ENCODE data around the gene HOXA11.
A peak's percentile ranks its signal among the peaks of the same experiment; 100 is the strongest.

Gene HOXA11

GRCh38 chr7:27197137-27198042 is 12.4 kb upstream of the HOXA11 start:
- peak; percentile 31 for DNase-seq (ENCODE audit: low read depth)
- TF ChIP-seq MYC (IDR thresholded peaks at IDR 0.05; ENCODE audit: low read depth, low read length) (no peak), MAX (IDR thresholded peaks at IDR 0.05; ENCODE audit: low read depth, low read length) (no peak), POLR2A (IDR thresholded peaks at IDR 0.05; ENCODE audit: extremely low read depth, insufficient read length) (no peak), CTCF (IDR thresholded peaks at IDR 0.05; ENCODE audit: low read depth, low read length) (no peak)
- peak overlapping the region; percentile 82 for H3K4me3 ChIP-seq (ENCODE audit: low read depth, low read length)

GRCh38 chr7:27196287-27196767 is 11.3 kb upstream of the HOXA11 start:
- TF ChIP-seq MYC (IDR thresholded peaks at IDR 0.05; ENCODE audit: low read depth, low read length) (no peak), MAX (IDR thresholded peaks at IDR 0.05; ENCODE audit: low read depth, low read length) (no peak), CTCF (IDR thresholded peaks at IDR 0.05; ENCODE audit: low read depth, low read length) (peak; percentile 83), POLR2A (IDR thresholded peaks at IDR 0.05; ENCODE audit: extremely low read depth, insufficient read length) (no peak)
- peak overlapping the region; percentile 82 for H3K4me3 ChIP-seq (ENCODE audit: low read depth, low read length)
- DNase-seq (ENCODE audit: low read depth), result peak; percentile 94

- peak overlapping the region; percentile 39 for H3K4me3 ChIP-seq (ENCODE audit: low read depth, low read length)
- TF ChIP-seq MYC (IDR thresholded peaks at IDR 0.05; ENCODE audit: low read depth, low read length) (peak; percentile 23; the same call in 1 of the 2 replicates), MAX (IDR thresholded peaks at IDR 0.05; ENCODE audit: low read depth, low read length) (no peak), CTCF (IDR thresholded peaks at IDR 0.05; ENCODE audit: low read depth, low read length) (no peak)
Measured at GRCh38 chr7:27194686-27195379, 9.8 kb upstream of the HOXA11 start.

GRCh38 chr7:27194002-27194352 is 8.9 kb upstream of the HOXA11 start:
- DNase-seq (ENCODE audit: low read depth), result no peak
- H3K4me3 ChIP-seq (ENCODE audit: low read depth, low read length), result no peak overlapping the region
- TF ChIP-seq CTCF (IDR thresholded peaks at IDR 0.05; ENCODE audit: low read depth, low read length) (no peak), POLR2A (IDR thresholded peaks at IDR 0.05; ENCODE audit: extremely low read depth, insufficient read length) (no peak), MYC (IDR thresholded peaks at IDR 0.05; ENCODE audit: low read depth, low read length) (no peak), MAX (IDR thresholded peaks at IDR 0.05; ENCODE audit: low read depth, low read length) (no peak)

More at GRCh38 chr7:27194686-27195379, 9.8 kb upstream of the HOXA11 start:
- DNase-seq (ENCODE audit: low read depth), result peak; percentile 65

GRCh38 chr7:27193335-27194001 is 8.4 kb upstream of the HOXA11 start:
- no peak for DNase-seq (ENCODE audit: low read depth)
- TF ChIP-seq CTCF (IDR thresholded peaks at IDR 0.05; ENCODE audit: low read depth, low read length) (no peak), MAX (IDR thresholded peaks at IDR 0.05; ENCODE audit: low read depth, low read length) (no peak), MYC (IDR thresholded peaks at IDR 0.05; ENCODE audit: low read depth, low read length) (no peak), POLR2A (IDR thresholded peaks at IDR 0.05; ENCODE audit: extremely low read depth, insufficient read length) (no peak)
- no peak overlapping the region for H3K4me3 ChIP-seq (ENCODE audit: low read depth, low read length)
